GM12878 (cell line): ENCODE measurements around the gene WWOX. TPM values are rescaled to one million over a fixed set of nuclear protein-coding genes. Genes with fewer than 3 reads are reported as not detected.

ENCODE experiments used
- ATAC-seq: fragments of 200-7000 bp; cut with Tn5 transposase; 3 replicates; pipeline ENCODE4 v1.9.1; 2020; ENCODE audit warnings: mild to moderate bottlenecking, moderate library complexity
- BruUV-seq: library from RNA; stranded (reverse); fragments of 400-500 nt; replicated peaks from 2 replicates; lab custom pipeline; 2021; lab: Mats Ljungman, UMichigan
- CTCF ChIA-PET: fragments of 300-600 bp; sonication (Branson Sonifier 250); formaldehyde crosslinking; extraction: SDS; loops from one replicate; lab custom pipeline; 2021; ENCODE audit warnings: inconsistent platforms; lab: Yijun Ruan, JAX
- POLR2A ChIA-PET: fragments of 350-600 bp; formaldehyde crosslinking; extraction: SDS; loops from one replicate; lab custom pipeline; 2021; ENCODE audit warnings: inconsistent platforms; lab: Charles Lee
- RAD21 ChIA-PET: fragments of 300-600 bp; sonication (Branson Sonifier 250); formaldehyde crosslinking; loops from one replicate; lab custom pipeline; 2023; ENCODE audit warnings: antibody characterized with exemption; ENCODE audit not compliant: unreplicated experiment; lab: Charles Lee
- SMC1A ChIA-PET: fragments of 300-600 bp; sonication (Branson Sonifier 250); formaldehyde crosslinking; loops from one replicate; lab custom pipeline; 2023; ENCODE audit not compliant: unreplicated experiment, uncharacterized antibody; lab: Charles Lee
- DNase-seq: peaks from one replicate; pipeline ENCODE4 v3.0.0-alpha.2; 2011; ENCODE audit warnings: low read depth, low spot score
- FAIRE-seq: peaks from 3 replicates; lab custom pipeline; 2011; peaks lifted over from hg19 to GRCh38; lab: Jason Lieb, UNC
- H2AFZ ChIP-seq: 2 replicates; pipeline ENCODE4 v1.6.0; 2011; ENCODE audit warnings: low read depth, low read length, control low read depth; ENCODE audit not compliant: control insufficient read depth
- H3K27ac ChIP-seq: 2 replicates; pipeline ENCODE4 v1.5.1; 2011; ENCODE audit warnings: control low read depth; ENCODE audit not compliant: control insufficient read depth, insufficient read depth
- H3K27me3 ChIP-seq, 2 experiments: replicated peaks in 1 of 2; 2 replicates each; pipeline versions ENCODE4 v1.6.0 to v1.6.1; 2011; ENCODE audit warnings: low read length in 1 of 2; ENCODE audit not compliant: control insufficient read depth in 2 of 2, insufficient read depth in 2 of 2
- H3K36me3 ChIP-seq, 2 experiments: 2 replicates each; pipeline ENCODE4 v1.5.1; 2011; ENCODE audit warnings: low read length in 1 of 2; ENCODE audit not compliant: control insufficient read depth in 2 of 2, insufficient read depth in 2 of 2
- H3K4me1 ChIP-seq: 2 replicates; pipeline ENCODE4 v1.6.1; 2011; ENCODE audit warnings: mild to moderate bottlenecking, low read length, moderate library complexity, mixed read lengths; ENCODE audit not compliant: control insufficient read depth, insufficient read depth
- H3K4me2 ChIP-seq: 2 replicates; pipeline ENCODE4 v1.6.0; 2011; ENCODE audit warnings: control low read depth; ENCODE audit not compliant: control insufficient read depth, insufficient read depth
- H3K4me3 ChIP-seq: fragments of 200-600 bp; sonication (generic); 2 replicates; pipeline ENCODE4 v1.5.1; 2016
- H3K79me2 ChIP-seq: 2 replicates; pipeline ENCODE4 v1.6.0; 2011; ENCODE audit warnings: low read length; ENCODE audit not compliant: control insufficient read depth, insufficient read depth
- H3K9ac ChIP-seq: 2 replicates; pipeline ENCODE4 v1.8.0; 2011; ENCODE audit warnings: low read length, control low read depth, mixed read lengths; ENCODE audit not compliant: control insufficient read depth, insufficient read depth
- H3K9me3 ChIP-seq: replicated peaks from 3 replicates; pipeline ENCODE4 v1.5.1; 2011; ENCODE audit warnings: mild to moderate bottlenecking, low read length; ENCODE audit not compliant: control insufficient read depth, insufficient read depth
- H4K20me1 ChIP-seq: 2 replicates; pipeline ENCODE4 v1.6.0; 2011; ENCODE audit not compliant: control insufficient read depth, insufficient read depth
- ATF2 ChIP-seq: IDR thresholded peaks from 2 replicates; pipeline ENCODE4 v1.6.1; 2012; ENCODE audit warnings: low read length, inconsistent platforms
- BRCA1 ChIP-seq: IDR thresholded peaks from 2 replicates; pipeline ENCODE4 v1.6.1; 2011; ENCODE audit warnings: low read depth, low read length, improper control_type of control experiment
- CBFB ChIP-seq: IDR thresholded peaks from 2 replicates; pipeline ENCODE4 v1.6.1; 2016; ENCODE audit warnings: antibody characterized with exemption, low read depth
- CREM ChIP-seq: IDR thresholded peaks from 2 replicates; pipeline ENCODE4 v1.6.1; 2014; ENCODE audit warnings: antibody characterized with exemption, low read depth
- EED ChIP-seq: sonication (generic); IDR thresholded peaks from 2 replicates; pipeline ENCODE4 v1.6.1; 2016; ENCODE audit warnings: antibody characterized with exemption, low read depth
- EGR1 ChIP-seq, 2 experiments: IDR thresholded peaks; 1 replicate in 1 of 2; 2 replicates in 1 of 2; pipeline ENCODE4 v1.6.1; 2011 to 2012; ENCODE audit warnings: low read depth in 2 of 2, low read length in 2 of 2, borderline replicate concordance in 1 of 2, mild to moderate bottlenecking in 1 of 2, moderate library complexity in 1 of 2
- FOXK2 ChIP-seq: fragments of 450-650 bp; IDR thresholded peaks from 2 replicates; pipeline ENCODE4 v1.6.1; 2017; ENCODE audit warnings: mild to moderate bottlenecking, moderate library complexity
- FOXM1 ChIP-seq: IDR thresholded peaks from 2 replicates; pipeline ENCODE4 v1.6.1; 2012; ENCODE audit warnings: low read depth, mild to moderate bottlenecking, inconsistent platforms, low read length, moderate library complexity
- JUNB ChIP-seq: IDR thresholded peaks from 2 replicates; pipeline ENCODE4 v1.6.1; 2016; ENCODE audit warnings: antibody characterized with exemption, mild to moderate bottlenecking
- KLF5 ChIP-seq: fragments of 450-650 bp; IDR thresholded peaks from 2 replicates; pipeline ENCODE4 v1.6.1; 2014; ENCODE audit warnings: mild to moderate bottlenecking; ENCODE audit not compliant: partially characterized antibody
- NFIC ChIP-seq: IDR thresholded peaks from 2 replicates; pipeline ENCODE4 v1.6.1; 2012; ENCODE audit warnings: low read depth, mild to moderate bottlenecking, inconsistent platforms, low read length, moderate library complexity
- SMARCA5 ChIP-seq: fragments of 450-650 bp; IDR thresholded peaks from 2 replicates; pipeline ENCODE4 v1.6.1; 2017; ENCODE audit warnings: mild to moderate bottlenecking
- TAF1 ChIP-seq: IDR thresholded peaks from 2 replicates; pipeline ENCODE4 v1.6.1; 2011; ENCODE audit warnings: mild to moderate bottlenecking, low read depth, low read length, borderline replicate concordance
- TCF7 ChIP-seq: IDR thresholded peaks from 2 replicates; pipeline ENCODE4 v1.6.1; 2014; ENCODE audit warnings: antibody characterized with exemption, borderline replicate concordance
- ZNF687 ChIP-seq: fragments of 450-650 bp; IDR thresholded peaks from 2 replicates; pipeline ENCODE4 v1.6.1; 2017; ENCODE audit warnings: mild to moderate bottlenecking, moderate library complexity
- WGBS: methylation state at CpG from one replicate; pipeline ENCODE4 v1.1.6; 2016; ENCODE audit warnings: low lambda C conversion rate; ENCODE audit not compliant: insufficient replicate concordance, insufficient coverage; ENCODE audit errors: missing lambda C conversion rate; 5-methylcytosine and 5-hydroxymethylcytosine counted together
- in situ Hi-C: fragments of 300-500 bp; cut with MboI; formaldehyde crosslinking; loops from 9 replicates; pipeline ENCODE4 v1.14.3; 2018; ENCODE audit warnings: mixed read lengths
- intact Hi-C: fragments of 100-400 bp; cut with micrococcal nuclease; formaldehyde crosslinking; loops from one replicate; pipeline ENCODE4 v1.14.2; 2022; ENCODE audit not compliant: unreplicated experiment
- polyA plus RNA-seq, 11 experiments: library from polyadenylated mRNA; depleted of rRNA in 4 of 11; unstranded in 6 of 11; stranded (reverse) in 5 of 11; fragments of >200 nt; fragmentation: Nextera tagmentation in 4 of 11; fragmentation: Illumina TruSeq in 1 of 11; extraction: Ambion mirVana in 4 of 11; extraction: Trizol in 1 of 11; gene quantifications; 1 replicate in 1 of 11; 2 replicates in 10 of 11; pipeline versions ENCODE4 v1.2.1 to v1.2.3, GENCODE V29; 2011 to 2016; ENCODE audit warnings: inconsistent platforms in 2 of 11, missing spikeins in 2 of 11, low read depth in 1 of 11
- total RNA-seq, 4 experiments: library from RNA; depleted of rRNA in 3 of 4; stranded (reverse); fragments of >200 nt in 3 of 4; fragmentation: Illumina TruSeq in 1 of 4; extraction: Trizol in 1 of 4; gene quantifications; 2 replicates each; pipeline versions ENCODE4 v1.2.1 to v1.2.3, GENCODE V29; 2013 to 2021
- TF ChIP-seq, protein P1 (sequence below): fragments of 450-650 bp; IDR thresholded peaks from 2 replicates; pipeline ENCODE4 v1.6.1; 2016; ENCODE audit warnings: mild to moderate bottlenecking

Gene WWOX
- total and polyA plus RNA-seq, 10 of the 15 experiments (the other 5 are each of a cell fraction or from before 2014, with no cell fraction given) = 2.8 to 24.4 (median 17.8) TPM

DNA sequence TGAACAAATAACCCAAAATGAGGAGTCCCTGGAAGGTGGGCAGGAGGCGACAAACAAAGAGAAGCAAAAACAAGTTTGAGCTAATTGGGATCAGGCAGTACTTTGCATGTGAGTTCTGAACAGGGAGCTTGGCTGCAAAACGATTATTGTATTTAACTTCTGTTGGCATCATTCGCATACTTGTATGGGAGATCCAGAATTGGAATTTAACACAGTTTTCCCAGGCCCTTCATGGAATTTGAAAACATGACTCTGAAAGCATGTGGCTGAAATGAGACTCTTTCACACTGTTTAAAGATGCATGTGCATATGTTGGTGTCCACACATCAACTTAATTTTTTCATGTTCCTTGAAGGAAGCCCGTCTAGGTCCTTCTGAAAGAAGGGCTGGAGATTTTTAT lies 674.3 kb downstream of the WWOX start (continued):
- TF ChIP-seq ZNF687 (no peak), EGR1 (IDR thresholded peaks at IDR 0.05; ENCODE audit: borderline replicate concordance in 1 of 2, low read depth in 2 of 2, low read length in 2 of 2) (no peak), BRCA1 (no peak), SMARCA5 (no peak)
- TF ChIP-seq, protein P1, sequence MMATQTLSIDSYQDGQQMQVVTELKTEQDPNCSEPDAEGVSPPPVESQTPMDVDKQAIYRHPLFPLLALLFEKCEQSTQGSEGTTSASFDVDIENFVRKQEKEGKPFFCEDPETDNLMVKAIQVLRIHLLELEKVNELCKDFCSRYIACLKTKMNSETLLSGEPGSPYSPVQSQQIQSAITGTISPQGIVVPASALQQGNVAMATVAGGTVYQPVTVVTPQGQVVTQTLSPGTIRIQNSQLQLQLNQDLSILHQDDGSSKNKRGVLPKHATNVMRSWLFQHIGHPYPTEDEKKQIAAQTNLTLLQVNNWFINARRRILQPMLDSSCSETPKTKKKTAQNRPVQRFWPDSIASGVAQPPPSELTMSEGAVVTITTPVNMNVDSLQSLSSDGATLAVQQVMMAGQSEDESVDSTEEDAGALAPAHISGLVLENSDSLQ = no peak
- TF ChIP-seq, all 136 proteins: peak for 0

DNA sequence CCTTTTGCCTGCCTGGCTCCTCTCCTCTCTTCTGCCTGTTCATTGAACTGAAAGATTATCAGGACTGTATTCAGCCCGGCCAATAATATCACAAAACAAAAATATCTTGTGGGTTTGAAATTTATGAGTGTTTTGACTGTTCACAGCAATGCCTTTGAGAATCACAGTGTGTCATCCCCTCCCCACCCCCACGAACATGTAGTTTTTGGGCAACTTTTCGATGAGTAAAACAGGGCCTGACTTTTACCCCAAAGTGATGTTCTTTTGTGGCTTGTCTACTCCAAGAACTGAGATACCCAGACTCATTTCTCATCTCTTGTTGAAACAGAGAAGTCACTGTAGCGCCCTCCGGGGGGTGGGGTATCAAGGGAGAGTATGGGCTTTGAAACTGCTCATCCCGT lies 675.7 kb downstream of the WWOX start:
- ChIA-PET POLR2A (no interaction called here), RAD21 (no interaction called here), CTCF (no interaction called here), SMC1A (no interaction called here)
- Histone ChIP-seq H3K4me3 (no peak overlapping the region), H4K20me1 (no peaks in the 10 kb centered on the region; the same call in 1 of the 2 replicates), H3K27me3 (no peaks in the 10 kb centered on the region), H3K4me2 (peak overlapping the region; percentile 9; the same call in 1 of the 2 replicates), H3K36me3 (no peaks in the 10 kb centered on the region), H3K4me1 (peaks cover 5% of the 10 kb centered on the region), H3K27ac (no peak overlapping the region), H3K9ac (no peak overlapping the region), H3K79me2 (no peaks in the 10 kb centered on the region), H3K9me3 (no peaks in the 10 kb centered on the region), H2AFZ (no peak overlapping the region)
- ATAC-seq (no peak), DNase-seq (no peak), FAIRE-seq (no peak)
- no TSS peak for BruUV-seq
- in situ Hi-C loops = loop anchor here (10.0 kb wide), 1 partner anchor 650 kb away; no protein-coding TSS in a partner anchor
- 1% methylated on average over 6 of the region's 6 CpGs for WGBS
- intact Hi-C loops = no loop called here
- peak; percentile 74 for TF ChIP-seq JUNB
- TF ChIP-seq KLF5 = no peak
- peak; percentile 42; the same call in 1 of the 2 replicates for TF ChIP-seq FOXM1
- 0 out of 2 replicates have a peak, but pooled peaks have one; percentile 36 for TF ChIP-seq EED
- TF ChIP-seq ATF2 = 0 out of 2 replicates have a peak, but pooled peaks have one; percentile 39
- no peak for TF ChIP-seq CREM
- TF ChIP-seq TCF7 = peak; percentile 28; the same call in 1 of the 2 replicates
- no peak for TF ChIP-seq TAF1
- no peak for TF ChIP-seq FOXK2
- peak; percentile 53; the same call in 1 of the 2 replicates for TF ChIP-seq NFIC
- TF ChIP-seq CBFB = 0 out of 2 replicates have a peak, but pooled peaks have one; percentile 23
